ENCODE data around the gene PLEKHA3. TPM values are rescaled to one million over a fixed set of nuclear protein-coding genes. Genes with fewer than 3 reads are reported as not detected.

PLEKHA3 gene
- total and polyA plus RNA-seq, 9 of the 15 experiments (the other 6 are each of a cell fraction or from before 2014, with no cell fraction given) = 2.3 to 23.4 (median 10.5) TPM

GRCh38 chr2:178455947-178456346 is 24.3 kb upstream of the PLEKHA3 start:
- FAIRE-seq (no peak), DNase-seq (ENCODE audit: extremely low read depth in 1 of 4, low spot score in 3 of 4) (no peak), ATAC-seq (no peak)
- H3K27ac ChIP-seq (ENCODE audit: extremely low read depth, low read depth, low read length) = no peak overlapping the region
- H3K4me1 ChIP-seq (replicated peaks in 1 of 2; ENCODE audit: control insufficient read depth in 2 of 2, insufficient read depth in 2 of 2, low read length in 2 of 2) = peaks cover 8 to 14% of the 10 kb centered on the region in 2 experiments; a peak in 4 of 5 replicates
- CTCF ChIA-PET (ENCODE audit: low intra/inter-chr PET ratio) = no interaction called here
- H3K27me3 ChIP-seq (ENCODE audit: control insufficient read depth in 2 of 2, insufficient read depth in 2 of 2, low read length in 2 of 2) = no peaks in the 10 kb centered on the region
- H3K9ac ChIP-seq (ENCODE audit: insufficient read depth in 1 of 2, low read depth in 2 of 2, low read length in 2 of 2) = no peak overlapping the region
- H3K79me2 ChIP-seq (ENCODE audit: control insufficient read depth, insufficient read depth, low read length) = no peaks in the 10 kb centered on the region
- POLR2A ChIA-PET = interaction anchor here (0.6 kb wide), 1 partner anchor 22 kb away, joined by 3 read pairs; no protein-coding TSS in a partner anchor
- no peaks in the 10 kb centered on the region for H3K36me3 ChIP-seq (ENCODE audit: control insufficient read depth, insufficient read depth, low read length)
- no TSS peak for BruUV-seq (replicated peaks)
- H3K9me3 ChIP-seq (replicated peaks; ENCODE audit: control insufficient read depth, insufficient read depth, low read depth, low read length) = no peaks in the 10 kb centered on the region
- H4K20me1 ChIP-seq (replicated peaks; ENCODE audit: control insufficient read depth, insufficient read depth, low read length) = no peaks in the 10 kb centered on the region
- WGBS (ENCODE audit: insufficient coverage, low coverage, missing lambda C conversion rate) = 54% methylated on average over 5 of the region's 5 CpGs
- H3K4me3 ChIP-seq = no peak overlapping the region
- no peaks in the 10 kb centered on the region for H3K9me1 ChIP-seq (ENCODE audit: control insufficient read depth, insufficient read depth, low read length)
- H3K4me2 ChIP-seq (ENCODE audit: insufficient read depth, low read length) = no peak overlapping the region
- in situ Hi-C loops (cut with MboI) (no loop called here), intact Hi-C loops (cut with micrococcal nuclease) (no loop called here)
- H2AFZ ChIP-seq (ENCODE audit: low read depth, low read length) = no peak overlapping the region
- TF ChIP-seq ZNF511 (CRISPR knock-in tag; IDR thresholded peaks at IDR 0.05) (no peak), ZNF551 (CRISPR knock-in tag; IDR thresholded peaks at IDR 0.05) (no peak), SMARCA5 (IDR thresholded peaks at IDR 0.05) (no peak), ZNF280B (CRISPR knock-in tag; IDR thresholded peaks at IDR 0.05) (no peak), ZNF217 (CRISPR knock-in tag; IDR thresholded peaks at IDR 0.05) (no peak), ZNF77 (CRISPR knock-in tag; IDR thresholded peaks at IDR 0.05) (no peak), TEAD4 (IDR thresholded peaks at IDR 0.05; ENCODE audit: low read length) (no peak), TEAD4 (CRISPR knock-in tag; IDR thresholded peaks at IDR 0.05; ENCODE audit: borderline replicate concordance) (no peak), ATF6 (CRISPR knock-in tag; IDR thresholded peaks at IDR 0.05) (no peak), HNRNPL (IDR thresholded peaks at IDR 0.05; ENCODE audit: low read depth, low read length) (no peak), ZBTB9 (CRISPR knock-in tag; IDR thresholded peaks at IDR 0.05) (no peak), BRF1 (IDR thresholded peaks at IDR 0.05; ENCODE audit: borderline replicate concordance, extremely low read depth, insufficient read length) (no peak), SRSF1 (IDR thresholded peaks at IDR 0.05; ENCODE audit: low read depth, low read length) (no peak), HCFC1 (IDR thresholded peaks at IDR 0.05; ENCODE audit: low read depth, low read length) (no peak), CBX8 (IDR thresholded peaks at IDR 0.05; ENCODE audit: borderline replicate concordance, extremely low read depth, low read depth, low read length, poor library complexity, severe bottlenecking) (no peak), RFX7 (CRISPR knock-in tag; IDR thresholded peaks at IDR 0.05) (no peak), PREB (CRISPR knock-in tag; IDR thresholded peaks at IDR 0.05) (no peak), JUNB (CRISPR knock-in tag; conservative IDR thresholded peaks at IDR 0.05) (no peak)
